PC-3 (cell line): ENCODE results near the gene FBXO44. TPM values are rescaled to one million over a fixed set of nuclear protein-coding genes. Genes with fewer than 3 reads are reported as not detected.

ENCODE experiments used
- ATAC-seq: fragments of 200-7000 bp; cut with Tn5 transposase; 2 replicates; pipeline ENCODE4 v1.9.1; 2020; ENCODE audit warnings: mild to moderate bottlenecking, moderate library complexity
- BruUV-seq: library from RNA; stranded (reverse); fragments of 400-500 nt; replicated peaks from 2 replicates; lab custom pipeline; 2021; lab: Mats Ljungman, UMichigan
- CTCF ChIA-PET: fragments of 300-600 bp; sonication (Branson Sonifier 250); formaldehyde crosslinking; loops from one replicate; lab custom pipeline; 2022; ENCODE audit warnings: antibody characterized with exemption; lab: Charles Lee
- POLR2A ChIA-PET: fragments of 300-600 bp; sonication (Branson Sonifier 250); formaldehyde crosslinking; loops from one replicate; lab custom pipeline; 2022; ENCODE audit warnings: antibody characterized with exemption; ENCODE audit not compliant: unreplicated experiment; lab: Charles Lee
- DNase-seq: peaks from one replicate; pipeline ENCODE4 v3.0.0-alpha.2; 2015
- H2AFZ ChIP-seq: fragments of 300-600 bp; sonication (generic); 2 replicates; pipeline ENCODE4 v1.6.0; 2016; ENCODE audit warnings: antibody characterized with exemption, low read length
- H3F3A ChIP-seq: fragments of 300-600 bp; sonication (generic); one replicate; pipeline ENCODE4 v1.6.0; 2017; ENCODE audit warnings: antibody characterized with exemption, low read length, control low read depth, mild to moderate bottlenecking; ENCODE audit not compliant: unreplicated experiment
- H3K27ac ChIP-seq: fragments of 300-600 bp; sonication (generic); 2 replicates; pipeline ENCODE4 v1.5.1; 2016; ENCODE audit warnings: mild to moderate bottlenecking, low read length
- H3K27me3 ChIP-seq: fragments of 300-600 bp; sonication (generic); 2 replicates; pipeline ENCODE4 v1.6.1; 2016; ENCODE audit warnings: low read length, mixed read lengths
- H3K36me3 ChIP-seq: fragments of 300-600 bp; sonication (generic); 2 replicates; pipeline ENCODE4 v1.6.1; 2016; ENCODE audit warnings: low read depth, mixed run types, low read length, mixed read lengths
- H3K4me1 ChIP-seq: fragments of 300-600 bp; sonication (generic); 2 replicates; pipeline ENCODE4 v1.5.1; 2016; ENCODE audit warnings: low read length; ENCODE audit not compliant: insufficient read depth
- H3K4me2 ChIP-seq: fragments of 300-600 bp; sonication (generic); 2 replicates; pipeline ENCODE4 v1.6.0; 2016; ENCODE audit warnings: low read length
- H3K4me3 ChIP-seq: fragments of 300-600 bp; sonication (generic); 2 replicates; pipeline ENCODE4 v1.5.1; 2016; ENCODE audit warnings: mild to moderate bottlenecking, low read length, mixed read lengths
- H3K79me2 ChIP-seq: fragments of 300-600 bp; sonication (generic); 2 replicates; pipeline ENCODE4 v1.6.1; 2017; ENCODE audit warnings: low read length, mixed read lengths
- H3K9ac ChIP-seq: fragments of 300-600 bp; sonication (generic); 2 replicates; pipeline ENCODE4 v1.6.0; 2016; ENCODE audit warnings: mild to moderate bottlenecking, low read length
- H3K9me2 ChIP-seq: fragments of 300-600 bp; sonication (generic); replicated peaks from 2 replicates; pipeline ENCODE4 v1.6.1; 2016; ENCODE audit warnings: mixed run types, low read length, mixed read lengths
- H3K9me3 ChIP-seq: fragments of 300-600 bp; sonication (generic); 2 replicates; pipeline ENCODE4 v1.6.1; 2016; ENCODE audit warnings: low read length, mixed read lengths
- H4K20me1 ChIP-seq: fragments of 300-600 bp; sonication (generic); 2 replicates; pipeline ENCODE4 v1.6.1; 2016; ENCODE audit warnings: low read length, mixed read lengths
- CTCF ChIP-seq: fragments of 300-600 bp; sonication (generic); conservative IDR thresholded peaks from 2 replicates; pipeline ENCODE4 v1.5.1; 2017; ENCODE audit warnings: antibody characterized with exemption, low read depth, mild to moderate bottlenecking, low read length
- EZH2 ChIP-seq: fragments of 300-600 bp; sonication (generic); IDR thresholded peaks from one replicate; pipeline ENCODE4 v1.6.1; 2017; ENCODE audit warnings: antibody characterized with exemption, mild to moderate bottlenecking, low read length; ENCODE audit not compliant: unreplicated experiment
- EZH2phosphoT487 ChIP-seq: fragments of 300-600 bp; sonication (generic); IDR thresholded peaks from 2 replicates; pipeline ENCODE4 v1.6.1; 2018; ENCODE audit warnings: mild to moderate bottlenecking, antibody characterized with exemption, low read length, borderline replicate concordance
- intact Hi-C: fragments of 100-400 bp; cut with micrococcal nuclease; formaldehyde crosslinking; loops from 2 replicates; pipeline ENCODE4 v1.9.0; 2023
- total RNA-seq: library from RNA; depleted of rRNA; stranded (reverse); fragments of >200 nt; gene quantifications from 2 replicates; pipeline ENCODE4 v1.2.3, GENCODE V29; 2014

The FBXO44 gene
- total RNA-seq, 1 experiment from 2014 or later, result 23.5 TPM

DNA sequence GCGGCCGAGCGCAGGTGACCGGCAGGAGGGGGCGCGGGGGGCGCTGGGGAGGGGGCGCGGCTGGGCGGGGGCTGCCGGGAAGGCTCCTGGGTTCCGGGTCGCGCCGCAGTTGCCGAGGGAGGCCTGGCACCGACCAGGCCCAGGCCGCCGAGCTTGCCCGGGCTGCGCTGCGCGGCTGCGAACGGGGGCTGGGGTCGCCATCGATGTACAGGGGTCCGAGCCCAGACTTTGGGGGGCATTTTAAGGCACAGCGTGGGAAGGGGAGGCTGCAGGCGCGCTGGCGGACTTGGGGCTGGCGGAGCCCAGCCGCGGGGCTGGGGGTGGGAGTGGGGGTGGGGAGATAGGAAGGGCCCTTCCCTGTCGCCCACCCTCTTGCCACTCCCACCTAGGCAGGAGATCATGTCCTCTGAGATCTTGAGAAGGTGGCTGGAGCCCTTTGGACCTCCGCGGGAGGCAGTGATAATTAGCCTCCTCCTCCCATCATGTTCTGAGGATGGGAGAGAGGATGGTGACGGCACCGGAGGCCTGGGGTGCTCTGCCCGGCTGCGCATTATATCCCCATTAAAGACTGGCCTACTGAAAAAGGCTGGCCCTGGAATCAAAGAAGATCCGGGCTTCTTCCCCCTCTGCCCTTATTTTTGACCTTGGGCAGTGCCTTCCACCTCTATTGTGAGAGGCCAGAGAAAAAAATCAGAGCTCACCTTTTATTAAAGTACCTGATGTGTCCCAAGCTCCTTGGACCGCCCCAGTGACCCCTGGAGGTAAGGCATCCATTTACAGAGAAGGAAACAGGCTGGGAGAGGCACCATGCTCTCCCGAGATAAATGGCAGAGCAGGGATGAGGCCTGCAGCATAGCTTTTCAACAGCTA lies 497 bp downstream of the FBXO44 start:
- CTCF ChIA-PET, result interaction anchor here (0.5 kb wide), 1 partner anchor 373 kb away, joined by 4 read pairs; no protein-coding TSS in a partner anchor
- peaks cover 22% of the 10 kb centered on the region for H3K4me1 ChIP-seq
- no peak for TF ChIP-seq EZH2
- no peak for TF ChIP-seq CTCF
- no peak for TF ChIP-seq EZH2phosphoT487
- H3K36me3 ChIP-seq, result no peaks in the 10 kb centered on the region
- TSS peak; percentile 45 for BruUV-seq
- H3K9me3 ChIP-seq, result no peaks in the 10 kb centered on the region
- POLR2A ChIA-PET, result no interaction called here
- ATAC-seq (peak; percentile 4), DNase-seq (no peak)
- H3K9me2 ChIP-seq, result no peaks in the 10 kb centered on the region
- H3K79me2 ChIP-seq, result peaks cover 10% of the 10 kb centered on the region
- intact Hi-C loops, result no loop called here
- H3K4me3 ChIP-seq, result peak overlapping the region; percentile 62
- H3F3A ChIP-seq, result no peaks in the 10 kb centered on the region
- H2AFZ ChIP-seq, result peak overlapping the region; percentile 43; the same call in 1 of the 2 replicates
- H3K9ac ChIP-seq, result peak overlapping the region; percentile 51; the same call in 1 of the 2 replicates
- peak overlapping the region; percentile 78 for H3K4me2 ChIP-seq
- no peak overlapping the region for H3K27ac ChIP-seq
- H4K20me1 ChIP-seq, result no peaks in the 10 kb centered on the region
- no peaks in the 10 kb centered on the region for H3K27me3 ChIP-seq

- TF ChIP-seq EZH2 (no peak), CTCF (no peak), EZH2phosphoT487 (no peak)
- Histone ChIP-seq H3K36me3 (no peaks in the 10 kb centered on the region), H3K79me2 (peaks cover 10% of the 10 kb centered on the region), H3F3A (no peaks in the 10 kb centered on the region), H4K20me1 (no peaks in the 10 kb centered on the region), H3K4me3 (no peak overlapping the region), H3K4me2 (no peak overlapping the region), H2AFZ (no peak overlapping the region), H3K9me2 (no peaks in the 10 kb centered on the region), H3K27ac (no peak overlapping the region), H3K27me3 (no peaks in the 10 kb centered on the region), H3K4me1 (peaks cover 19% of the 10 kb centered on the region), H3K9me3 (no peaks in the 10 kb centered on the region), H3K9ac (no peak overlapping the region)
- no peak for ATAC-seq
- CTCF ChIA-PET, result interaction anchor here (0.7 kb wide), 1 partner anchor 620 kb away, joined by 4 read pairs; no protein-coding TSS in a partner anchor
- intact Hi-C loops, result no loop called here
- BruUV-seq, result no TSS peak
- no peak for DNase-seq
- POLR2A ChIA-PET, result no interaction called here
These were observed 3.0 kb downstream of the FBXO44 start for GRCh38 chr1:11657654-11658053.

GRCh38 chr1:11658542-11658941 lies 3.9 kb downstream of the FBXO44 start:
- H3K27me3 ChIP-seq, result no peaks in the 10 kb centered on the region
- TF ChIP-seq CTCF (no peak), EZH2 (no peak)
- POLR2A ChIA-PET, result no interaction called here
- intact Hi-C loops, result no loop called here
- H3K4me1 ChIP-seq, result peaks cover 12% of the 10 kb centered on the region
- no peak overlapping the region for H3K4me3 ChIP-seq
- DNase-seq (no peak), ATAC-seq (no peak)
- H3K9me2 ChIP-seq, result no peaks in the 10 kb centered on the region
- no peak overlapping the region for H3K4me2 ChIP-seq
- H4K20me1 ChIP-seq, result no peaks in the 10 kb centered on the region
- H2AFZ ChIP-seq, result no peak overlapping the region
- no peaks in the 10 kb centered on the region for H3K36me3 ChIP-seq
- no peak overlapping the region for H3K9ac ChIP-seq
- no TSS peak for BruUV-seq
- no peaks in the 10 kb centered on the region for H3K9me3 ChIP-seq
- H3K79me2 ChIP-seq, result peaks cover 10% of the 10 kb centered on the region
- H3K27ac ChIP-seq, result no peak overlapping the region
- CTCF ChIA-PET, result no interaction called here
- H3F3A ChIP-seq, result no peaks in the 10 kb centered on the region
